Smooth muscle cell (in vitro differentiated cells): ENCODE measurements around the gene CZIB. TPM values are rescaled to one million over a fixed set of nuclear protein-coding genes. Genes with fewer than 3 reads are reported as not detected.

Experiments
- DNase-seq: peaks from one replicate; lab custom pipeline; 2025; ENCODE audit not compliant: unreplicated experiment; lab: John Stamatoyannopoulos, UW
- H2AFZ ChIP-seq: fragments of 200-600 bp; sonication (generic); 2 replicates; pipeline ENCODE4 v1.6.0; 2016; ENCODE audit warnings: antibody characterized with exemption, low read depth, mild to moderate bottlenecking
- H3F3A ChIP-seq: fragments of 200-600 bp; sonication (generic); 2 replicates; pipeline ENCODE4 v1.6.0; 2017; ENCODE audit warnings: antibody characterized with exemption, low read depth
- H3K27ac ChIP-seq: fragments of 200-600 bp; sonication (generic); 2 replicates; pipeline ENCODE4 v1.5.1; 2016; ENCODE audit warnings: low read depth, mild to moderate bottlenecking
- H3K27me3 ChIP-seq: fragments of 200-600 bp; sonication (generic); 2 replicates; pipeline ENCODE4 v1.6.1; 2016; ENCODE audit warnings: low read depth, mild to moderate bottlenecking
- H3K36me3 ChIP-seq: fragments of 200-600 bp; sonication (generic); 2 replicates; pipeline ENCODE4 v1.5.1; 2016; ENCODE audit warnings: low read depth
- H3K4me1 ChIP-seq: fragments of 200-600 bp; sonication (generic); 2 replicates; pipeline ENCODE4 v1.5.1; 2016; ENCODE audit warnings: low read depth
- H3K4me2 ChIP-seq: fragments of 200-600 bp; sonication (generic); 2 replicates; pipeline ENCODE4 v1.6.0; 2016; ENCODE audit warnings: mild to moderate bottlenecking
- H3K4me3 ChIP-seq: fragments of 200-600 bp; sonication (generic); 2 replicates; pipeline ENCODE4 v1.5.1; 2016; ENCODE audit warnings: mild to moderate bottlenecking
- H3K79me2 ChIP-seq: fragments of 200-600 bp; sonication (generic); 2 replicates; pipeline ENCODE4 v1.6.0; 2016; ENCODE audit warnings: low read depth, mild to moderate bottlenecking
- H3K9ac ChIP-seq: fragments of 200-600 bp; sonication (generic); 2 replicates; pipeline ENCODE4 v1.6.0; 2016; ENCODE audit warnings: low read depth
- H3K9me3 ChIP-seq: fragments of 200-600 bp; sonication (generic); replicated peaks from 2 replicates; pipeline ENCODE4 v1.5.1; 2016; ENCODE audit warnings: low read depth
- H4K20me1 ChIP-seq: fragments of 200-600 bp; sonication (generic); 2 replicates; pipeline ENCODE4 v1.6.0; 2016; ENCODE audit warnings: low read depth
- CTCF ChIP-seq: fragments of 200-600 bp; sonication (generic); IDR thresholded peaks from 2 replicates; pipeline ENCODE4 v1.5.1; 2017; ENCODE audit warnings: borderline replicate concordance, mild to moderate bottlenecking, antibody characterized with exemption; ENCODE audit not compliant: insufficient read depth, poor library complexity, severe bottlenecking
- WGBS: methylation state at CpG from one replicate; pipeline ENCODE4 v1.1.7; 2016; ENCODE audit warnings: low lambda C conversion rate; 5-methylcytosine and 5-hydroxymethylcytosine counted together
- polyA plus RNA-seq: library from polyadenylated mRNA; unstranded; fragments of >200 nt; fragmentation: Nextera tagmentation; extraction: Ambion mirVana; gene quantifications from 2 replicates; pipeline ENCODE4 v1.2.1, GENCODE V29; 2016
- total RNA-seq: library from RNA; depleted of rRNA; stranded (reverse); fragments of >200 nt; gene quantifications from 2 replicates; pipeline ENCODE4 v1.2.3, GENCODE V29; 2014

The CZIB gene
- total and polyA plus RNA-seq, 2 experiments from 2014 or later, result 47.9 to 49.4 TPM

GRCh38 chr1:53214376-53214940 is 6.0 kb downstream of the CZIB start:
- Histone ChIP-seq H2AFZ (no peak overlapping the region), H3K9ac (no peak overlapping the region), H3K27ac (no peak overlapping the region), H3K4me3 (no peak overlapping the region), H3K36me3 (peaks cover 5% of the 10 kb centered on the region), H3F3A (no peaks in the 10 kb centered on the region), H3K4me1 (peaks cover 4% of the 10 kb centered on the region), H4K20me1 (no peaks in the 10 kb centered on the region), H3K27me3 (no peaks in the 10 kb centered on the region), H3K4me2 (no peak overlapping the region), H3K9me3 (no peaks in the 10 kb centered on the region), H3K79me2 (peaks cover 2% of the 10 kb centered on the region)
- TF ChIP-seq CTCF, result no peak
- DNase-seq, result no peak
- WGBS, result 94% methylated on average over 5 of the region's 5 CpGs

- peaks cover 14% of the 10 kb centered on the region for H3K36me3 ChIP-seq
- no peak overlapping the region for H3K4me3 ChIP-seq
These were observed 9.5 kb downstream of the CZIB start for GRCh38 chr1:53210954-53211353.

GRCh38 chr1:53210352-53210751 is 10.1 kb downstream of the CZIB start:
- WGBS, result 94% methylated on average over 7 of the region's 7 CpGs
- H2AFZ ChIP-seq, result no peak overlapping the region
- no peak overlapping the region for H3K4me2 ChIP-seq
- no peaks in the 10 kb centered on the region for H3K27me3 ChIP-seq
- H3K4me1 ChIP-seq, result no peaks in the 10 kb centered on the region
- H4K20me1 ChIP-seq, result no peaks in the 10 kb centered on the region
- H3F3A ChIP-seq, result no peaks in the 10 kb centered on the region
- peaks cover 18% of the 10 kb centered on the region for H3K36me3 ChIP-seq
- no peaks in the 10 kb centered on the region for H3K9me3 ChIP-seq
- no peak overlapping the region for H3K9ac ChIP-seq
- H3K79me2 ChIP-seq, result no peaks in the 10 kb centered on the region
- TF ChIP-seq CTCF, result no peak
- no peak overlapping the region for H3K27ac ChIP-seq
- no peak for DNase-seq
- H3K4me3 ChIP-seq, result no peak overlapping the region

More at GRCh38 chr1:53210954-53211353, 9.5 kb downstream of the CZIB start:
- no peaks in the 10 kb centered on the region for H3K79me2 ChIP-seq
- 97% methylated on average over 11 of the region's 11 CpGs for WGBS
- no peaks in the 10 kb centered on the region for H3K9me3 ChIP-seq
- no peaks in the 10 kb centered on the region for H3F3A ChIP-seq
- no peaks in the 10 kb centered on the region for H3K4me1 ChIP-seq
- no peak overlapping the region for H3K27ac ChIP-seq
- H3K4me2 ChIP-seq, result no peak overlapping the region
- no peaks in the 10 kb centered on the region for H3K27me3 ChIP-seq
- no peak overlapping the region for H2AFZ ChIP-seq
- DNase-seq, result no peak
- no peaks in the 10 kb centered on the region for H4K20me1 ChIP-seq
- TF ChIP-seq CTCF, result no peak
- no peak overlapping the region for H3K9ac ChIP-seq

- peaks cover 32% of the 10 kb centered on the region for H3K36me3 ChIP-seq
- H3K27ac ChIP-seq, result no peak overlapping the region
- no peaks in the 10 kb centered on the region for H3K79me2 ChIP-seq
- TF ChIP-seq CTCF, result no peak
- DNase-seq, result no peak
- no peak overlapping the region for H3K9ac ChIP-seq
- H3K4me2 ChIP-seq, result no peak overlapping the region
- WGBS, result 100% methylated on average over 1 of the region's 1 CpG
- H2AFZ ChIP-seq, result no peak overlapping the region
- H3K4me3 ChIP-seq, result no peak overlapping the region
- H3K4me1 ChIP-seq, result no peaks in the 10 kb centered on the region
- H4K20me1 ChIP-seq, result no peaks in the 10 kb centered on the region
- H3F3A ChIP-seq, result no peaks in the 10 kb centered on the region
- H3K27me3 ChIP-seq, result no peaks in the 10 kb centered on the region
- no peaks in the 10 kb centered on the region for H3K9me3 ChIP-seq
These were observed 12.7 kb downstream of the CZIB start for GRCh38 chr1:53207726-53208125.
